ENCODE measurements around the gene CHRNA5. TPM values are rescaled to one million over a fixed set of nuclear protein-coding genes. Genes with fewer than 3 reads are reported as not detected.

The CHRNA5 gene
- total and polyA plus RNA-seq, 9 of the 15 experiments (the other 6 are each of a cell fraction or from before 2014, with no cell fraction given) = 2.8 to 16.1 (median 11.4) TPM

DNA sequence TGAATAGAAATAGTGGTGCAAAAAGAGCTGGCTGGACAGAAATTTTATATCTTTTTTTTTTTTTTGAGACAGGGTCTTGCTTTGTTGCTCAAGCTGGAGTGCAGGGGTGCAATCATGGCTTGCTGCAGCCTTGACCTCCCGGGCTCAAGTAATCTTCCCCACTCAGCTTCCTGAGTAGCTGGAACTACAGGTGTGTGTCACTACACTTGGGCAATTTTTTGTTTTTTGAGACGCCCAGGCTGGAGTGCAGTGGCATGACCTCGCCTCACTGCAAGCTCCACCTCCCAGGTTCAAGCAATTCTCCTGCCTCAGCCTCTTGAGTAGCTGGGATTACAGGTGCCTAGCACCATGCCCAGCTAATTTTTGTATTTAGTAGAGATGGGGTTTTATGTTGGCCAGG, 33.0 kb downstream of the CHRNA5 start:
- Histone ChIP-seq H3K27ac (ENCODE audit: extremely low read depth, low read depth, low read length) (no peak overlapping the region), H3K4me2 (ENCODE audit: insufficient read depth, low read length) (no peak overlapping the region), H3K4me3 (no peak overlapping the region), H3K9me1 (ENCODE audit: control insufficient read depth, insufficient read depth, low read length) (no peaks in the 10 kb centered on the region), H4K20me1 (replicated peaks; ENCODE audit: control insufficient read depth, insufficient read depth, low read length) (0 out of 2 replicates have a peak, but pooled peaks cover 4% of the 10 kb centered on the region), H3K9ac (ENCODE audit: insufficient read depth in 1 of 2, low read depth in 2 of 2, low read length in 2 of 2) (no peak overlapping the region), H3K27me3 (ENCODE audit: control insufficient read depth in 2 of 2, insufficient read depth in 2 of 2, low read length in 2 of 2) (peaks cover 12 to 15% of the 10 kb centered on the region in 2 experiments; a peak in 4 of 5 replicates), H3K79me2 (ENCODE audit: control insufficient read depth, insufficient read depth, low read length) (no peaks in the 10 kb centered on the region), H3K36me3 (ENCODE audit: control insufficient read depth, insufficient read depth, low read length) (no peaks in the 10 kb centered on the region), H3K9me3 (replicated peaks; ENCODE audit: control insufficient read depth, insufficient read depth, low read depth, low read length) (no peaks in the 10 kb centered on the region), H2AFZ (ENCODE audit: low read depth, low read length) (no peak overlapping the region), H3K4me1 (replicated peaks in 1 of 2; ENCODE audit: control insufficient read depth in 2 of 2, insufficient read depth in 2 of 2, low read length in 2 of 2) (no peaks in the 10 kb centered on the region; a peak in 2 of 5 replicates)
- ATAC-seq = no peak
- no peak for DNase-seq (ENCODE audit: extremely low read depth in 1 of 4, low spot score in 3 of 4)
- ChIA-PET POLR2A (no interaction called here), CTCF (ENCODE audit: low intra/inter-chr PET ratio) (no interaction called here)
- no peak for FAIRE-seq
- in situ Hi-C loops (cut with MboI) = no loop called here
- 34% methylated on average over 3 of the region's 3 CpGs for WGBS (ENCODE audit: insufficient coverage, low coverage, missing lambda C conversion rate)
- TF ChIP-seq MBD1 (CRISPR knock-in tag; IDR thresholded peaks at IDR 0.05) (no peak), YY1 (IDR thresholded peaks at IDR 0.05; ENCODE audit: borderline replicate concordance in 1 of 3, control insufficient read depth in 1 of 3, extremely low read depth in 1 of 3, insufficient read depth in 3 of 3, insufficient read length in 1 of 3, insufficient replicate concordance in 2 of 3, low read depth in 1 of 3, low read length in 2 of 3) (no peak), TBL1XR1 (IDR thresholded peaks at IDR 0.05; ENCODE audit: low read length in 2 of 2) (no peak), DMBX1 (CRISPR knock-in tag; IDR thresholded peaks at IDR 0.05; ENCODE audit: borderline replicate concordance) (no peak), TAF7 (tag; IDR thresholded peaks at IDR 0.05) (no peak), ZNF263 (CRISPR knock-in tag; IDR thresholded peaks at IDR 0.05; ENCODE audit: borderline replicate concordance) (no peak), POU5F1 (IDR thresholded peaks at IDR 0.05; ENCODE audit: borderline replicate concordance, low read depth, low read length, partially characterized antibody) (no peak)
- TF ChIP-seq, protein P1, sequence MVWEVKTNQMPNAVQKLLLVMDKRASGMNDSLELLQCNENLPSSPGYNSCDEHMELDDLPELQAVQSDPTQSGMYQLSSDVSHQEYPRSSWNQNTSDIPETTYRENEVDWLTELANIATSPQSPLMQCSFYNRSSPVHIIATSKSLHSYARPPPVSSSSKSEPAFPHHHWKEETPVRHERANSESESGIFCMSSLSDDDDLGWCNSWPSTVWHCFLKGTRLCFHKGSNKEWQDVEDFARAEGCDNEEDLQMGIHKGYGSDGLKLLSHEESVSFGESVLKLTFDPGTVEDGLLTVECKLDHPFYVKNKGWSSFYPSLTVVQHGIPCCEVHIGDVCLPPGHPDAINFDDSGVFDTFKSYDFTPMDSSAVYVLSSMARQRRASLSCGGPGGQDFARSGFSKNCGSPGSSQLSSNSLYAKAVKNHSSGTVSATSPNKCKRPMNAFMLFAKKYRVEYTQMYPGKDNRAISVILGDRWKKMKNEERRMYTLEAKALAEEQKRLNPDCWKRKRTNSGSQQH (CRISPR knock-in tag; IDR thresholded peaks at IDR 0.05) = no peak
- intact Hi-C loops (cut with micrococcal nuclease) = no loop called here
- BruUV-seq (replicated peaks) = no TSS peak

All from K562 (cell line).